Erythroblast (primary cell): ENCODE data around the gene TAF11L13.
"Not testable (repeated sequence)": the region's sequence is repeated elsewhere in the genome, so short reads cannot be mapped to it uniquely, and the experiment has no call there.

ENCODE experiments used
- GATA1 ChIP-seq: IDR thresholded peaks from 2 replicates; pipeline ENCODE4 v1.6.1; 2011; ENCODE audit warnings: low read depth, mild to moderate bottlenecking, control low read depth, low read length, moderate library complexity
- POLR2A ChIP-seq: IDR thresholded peaks from 2 replicates; pipeline ENCODE4 v1.6.1; 2011; ENCODE audit warnings: mild to moderate bottlenecking, low read length

DNA sequence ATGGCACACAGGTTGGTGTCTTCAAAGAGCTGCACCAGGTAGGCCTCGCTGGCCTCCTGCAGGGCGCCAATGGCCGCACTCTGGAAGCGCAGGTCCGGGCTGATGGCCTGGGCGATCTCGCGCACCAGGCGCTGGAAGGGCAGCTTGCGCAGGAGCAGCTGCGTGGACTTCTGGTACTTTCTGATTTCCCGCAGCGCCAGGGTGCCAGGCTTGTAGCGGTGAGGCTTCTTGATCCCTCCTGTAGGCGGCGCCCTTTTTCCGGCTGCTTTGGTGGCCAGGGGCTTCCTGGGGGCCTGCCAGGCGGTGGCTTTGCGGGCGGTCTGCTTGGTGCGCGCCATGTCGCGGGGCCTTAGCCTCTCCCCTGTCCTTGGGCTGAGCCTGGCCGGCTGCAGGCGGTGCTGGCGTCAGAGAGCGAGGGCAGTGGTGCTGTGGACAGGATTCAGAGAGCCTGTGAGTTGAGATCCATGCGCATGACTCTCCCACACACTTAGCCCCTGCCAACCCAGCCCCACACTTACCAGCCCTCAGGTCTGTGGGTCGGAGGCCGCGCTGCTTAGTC is 23.4 kb downstream of the TAF11L13 start:
- not testable (repeated sequence) for TF ChIP-seq POLR2A, GATA1
